Measurements from ENCODE around the gene HUS1.

HUS1 gene

GRCh38 chr7:47979832-47980181, 392 bp upstream of the HUS1 start:
- DNase-seq (ENCODE audit: low read depth): no peak

GRCh38 chr7:47978790-47979144, 648 bp downstream of the HUS1 start:
- DNase-seq (ENCODE audit: low read depth): no peak

- DNase-seq (ENCODE audit: low read depth): no peak
Observed at GRCh38 chr7:47973739-47974138, 5.7 kb downstream of the HUS1 start.

- no peak for DNase-seq (ENCODE audit: low read depth)
Observed at GRCh38 chr7:47970761-47971160, 8.7 kb downstream of the HUS1 start.

- DNase-seq (ENCODE audit: low read depth): no peak
Observed at GRCh38 chr7:47968847-47969774, 10.3 kb downstream of the HUS1 start.

- DNase-seq (ENCODE audit: low read depth): no peak
Observed at GRCh38 chr7:47967708-47968107, 11.7 kb downstream of the HUS1 start.

GRCh38 chr7:47967123-47967522, 12.3 kb downstream of the HUS1 start:
- DNase-seq (ENCODE audit: low read depth): no peak

- DNase-seq (ENCODE audit: low read depth): no peak
Observed at GRCh38 chr7:47965456-47965855, 14.0 kb downstream of the HUS1 start.

GRCh38 chr7:47962262-47962661, 17.2 kb downstream of the HUS1 start:
- DNase-seq (ENCODE audit: low read depth): no peak

- no peak for DNase-seq (ENCODE audit: low read depth)
Observed at GRCh38 chr7:47957156-47957555, 22.3 kb downstream of the HUS1 start.

GRCh38 chr7:47956220-47956619, 23.2 kb downstream of the HUS1 start:
- DNase-seq (ENCODE audit: low read depth): no peak

- DNase-seq (ENCODE audit: low read depth): peak; percentile 44
Observed at GRCh38 chr7:47954231-47954911, 25.0 kb downstream of the HUS1 start.

- DNase-seq (ENCODE audit: low read depth): no peak
Observed at GRCh38 chr7:47953822-47954221, 25.6 kb downstream of the HUS1 start.

- DNase-seq (ENCODE audit: low read depth): no peak
Observed at GRCh38 chr7:47952224-47952623, 27.2 kb downstream of the HUS1 start.

- no peak for DNase-seq (ENCODE audit: low read depth)
Observed at GRCh38 chr7:47951374-47951773, 28.0 kb downstream of the HUS1 start.

- no peak for DNase-seq (ENCODE audit: low read depth)
Observed at GRCh38 chr7:47950714-47951113, 28.7 kb downstream of the HUS1 start.

GRCh38 chr7:47949703-47950102, 29.7 kb downstream of the HUS1 start:
- DNase-seq (ENCODE audit: low read depth): no peak

- DNase-seq (ENCODE audit: low read depth): no peak
Observed at GRCh38 chr7:47948141-47948790, 31.1 kb downstream of the HUS1 start, which contains the start of gene PKD1L1. Gene PKD1L1, minus strand, starts transcription at chr7:47948466. Its CDS starts 26 bp downstream, at chr7:47948440.

GRCh38 chr7:47947355-47947749, 32.1 kb downstream of the HUS1 start:
- no peak for DNase-seq (ENCODE audit: low read depth)

GRCh38 chr7:47946581-47947354, 32.6 kb downstream of the HUS1 start:
- DNase-seq (ENCODE audit: low read depth): no peak

- DNase-seq (ENCODE audit: low read depth): peak; percentile 35
Observed at GRCh38 chr7:47945261-47946015, 34.0 kb downstream of the HUS1 start.
